ENCODE results near the gene FRY. TPM values are rescaled to one million over a fixed set of nuclear protein-coding genes. Genes with fewer than 3 reads are reported as not detected.

The FRY gene
- total and polyA plus RNA-seq, 2 of the 13 experiments (the other 11 are each of a cell fraction or from before 2014, with no cell fraction given): 8.2 to 13.1 TPM

DNA sequence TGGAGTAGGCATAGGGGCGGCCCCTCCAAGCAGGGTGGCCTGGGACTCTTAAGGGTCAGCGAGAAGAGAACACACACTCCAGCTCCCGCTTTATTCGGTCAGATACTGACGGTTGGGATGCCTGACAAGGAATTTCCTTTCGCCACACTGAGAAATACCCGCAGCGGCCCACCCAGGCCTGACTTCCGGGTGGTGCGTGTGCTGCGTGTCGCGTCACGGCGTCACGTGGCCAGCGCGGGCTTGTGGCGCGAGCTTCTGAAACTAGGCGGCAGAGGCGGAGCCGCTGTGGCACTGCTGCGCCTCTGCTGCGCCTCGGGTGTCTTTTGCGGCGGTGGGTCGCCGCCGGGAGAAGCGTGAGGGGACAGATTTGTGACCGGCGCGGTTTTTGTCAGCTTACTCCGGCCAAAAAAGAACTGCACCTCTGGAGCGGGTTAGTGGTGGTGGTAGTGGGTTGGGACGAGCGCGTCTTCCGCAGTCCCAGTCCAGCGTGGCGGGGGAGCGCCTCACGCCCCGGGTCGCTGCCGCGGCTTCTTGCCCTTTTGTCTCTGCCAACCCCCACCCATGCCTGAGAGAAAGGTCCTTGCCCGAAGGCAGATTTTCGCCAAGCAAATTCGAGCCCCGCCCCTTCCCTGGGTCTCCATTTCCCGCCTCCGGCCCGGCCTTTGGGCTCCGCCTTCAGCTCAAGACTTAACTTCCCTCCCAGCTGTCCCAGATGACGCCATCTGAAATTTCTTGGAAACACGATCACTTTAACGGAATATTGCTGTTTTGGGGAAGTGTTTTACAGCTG is 283.9 kb downstream of the FRY start, which contains the start of the genes BRCA2 and ZAR1L (continued):
- TF ChIP-seq, protein P1, sequence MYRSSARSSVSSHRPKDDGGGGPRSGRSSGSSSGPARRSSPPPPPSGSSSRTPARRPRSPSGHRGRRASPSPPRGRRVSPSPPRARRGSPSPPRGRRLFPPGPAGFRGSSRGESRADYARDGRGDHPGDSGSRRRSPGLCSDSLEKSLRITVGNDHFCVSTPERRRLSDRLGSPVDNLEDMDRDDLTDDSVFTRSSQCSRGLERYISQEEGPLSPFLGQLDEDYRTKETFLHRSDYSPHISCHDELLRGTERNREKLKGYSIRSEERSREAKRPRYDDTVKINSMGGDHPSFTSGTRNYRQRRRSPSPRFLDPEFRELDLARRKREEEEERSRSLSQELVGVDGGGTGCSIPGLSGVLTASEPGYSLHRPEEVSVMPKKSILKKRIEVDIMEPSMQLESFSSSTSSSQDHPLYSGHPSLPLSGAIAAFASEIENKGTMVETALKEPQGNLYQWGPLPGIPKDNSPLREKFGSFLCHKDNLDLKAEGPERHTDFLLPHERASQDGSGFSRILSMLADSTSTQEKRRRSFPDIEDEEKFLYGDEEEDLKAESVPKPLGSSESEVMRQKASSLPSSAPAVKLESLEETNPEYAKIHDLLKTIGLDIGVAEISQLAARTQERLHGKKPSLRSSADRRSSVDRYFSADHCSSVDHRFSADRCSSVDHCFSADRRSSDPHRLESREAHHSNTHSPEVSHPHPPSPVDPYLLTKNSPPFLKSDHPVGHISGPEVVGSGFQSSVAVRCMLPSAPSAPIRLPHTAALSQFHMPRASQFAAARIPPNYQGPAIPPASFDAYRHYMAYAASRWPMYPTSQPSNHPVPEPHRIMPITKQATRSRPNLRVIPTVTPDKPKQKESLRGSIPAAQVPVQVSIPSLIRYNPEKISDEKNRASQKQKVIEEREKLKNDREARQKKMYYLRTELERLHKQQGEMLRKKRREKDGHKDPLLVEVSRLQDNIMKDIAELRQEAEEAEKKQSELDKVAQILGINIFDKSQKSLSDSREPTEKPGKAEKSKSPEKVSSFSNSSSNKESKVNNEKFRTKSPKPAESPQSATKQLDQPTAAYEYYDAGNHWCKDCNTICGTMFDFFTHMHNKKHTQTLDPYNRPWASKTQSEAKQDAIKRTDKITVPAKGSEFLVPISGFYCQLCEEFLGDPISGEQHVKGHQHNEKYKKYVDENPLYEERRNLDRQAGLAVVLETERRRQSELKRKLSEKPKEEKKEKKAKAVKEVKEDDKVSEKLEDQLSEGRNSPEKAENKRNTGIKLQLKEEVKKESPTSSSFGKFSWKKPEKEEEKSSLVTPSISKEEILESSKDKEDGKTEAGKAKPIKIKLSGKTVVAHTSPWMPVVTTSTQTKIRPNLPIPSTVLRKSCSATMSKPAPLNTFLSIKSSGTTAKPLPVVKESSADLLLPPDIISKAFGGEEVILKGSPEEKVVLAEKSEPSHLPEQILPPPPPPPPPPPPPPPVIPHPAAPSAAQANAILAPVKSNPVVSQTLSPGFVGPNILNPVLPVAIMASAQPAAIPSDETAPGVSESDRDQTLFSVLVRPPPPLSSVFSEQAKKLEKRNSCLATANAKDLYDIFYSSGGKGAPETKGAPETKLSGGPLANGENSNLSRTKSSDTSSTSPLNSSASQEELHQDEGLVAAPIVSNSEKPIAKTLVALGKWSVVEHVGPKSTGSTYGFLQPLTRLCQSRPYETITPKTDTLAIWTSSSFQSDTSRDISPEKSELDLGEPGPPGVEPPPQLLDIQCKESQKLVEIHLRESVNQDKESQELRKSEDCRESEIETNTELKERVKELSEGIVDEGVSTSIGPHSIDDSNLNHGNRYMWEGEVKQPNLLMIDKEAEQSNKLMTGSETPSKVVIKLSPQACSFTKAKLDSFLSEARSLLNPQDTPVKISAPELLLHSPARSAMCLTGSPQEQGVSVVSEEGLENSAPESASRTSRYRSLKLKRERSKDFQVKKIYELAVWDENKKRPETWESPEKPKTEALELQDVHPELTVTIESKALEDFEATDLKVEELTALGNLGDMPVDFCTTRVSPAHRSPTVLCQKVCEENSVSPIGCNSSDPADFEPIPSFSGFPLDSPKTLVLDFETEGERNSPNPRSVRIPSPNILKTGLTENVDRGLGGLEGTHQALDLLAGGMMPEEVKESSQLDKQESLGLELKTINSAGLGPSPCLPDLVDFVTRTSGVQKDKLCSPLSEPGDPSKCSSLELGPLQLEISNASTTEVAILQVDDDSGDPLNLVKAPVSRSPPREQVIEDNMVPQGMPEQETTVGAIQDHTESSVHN (CRISPR knock-in tag; IDR thresholded peaks at IDR 0.05): no peak
- no peak for TF ChIP-seq ZNF615 (CRISPR knock-in tag; IDR thresholded peaks at IDR 0.05; ENCODE audit: borderline replicate concordance)
- peak; percentile 76; the same call in 1 of the 2 replicates for TF ChIP-seq ZNF749 (CRISPR knock-in tag; IDR thresholded peaks at IDR 0.05; ENCODE audit: borderline replicate concordance)
- TF ChIP-seq, protein P2, sequence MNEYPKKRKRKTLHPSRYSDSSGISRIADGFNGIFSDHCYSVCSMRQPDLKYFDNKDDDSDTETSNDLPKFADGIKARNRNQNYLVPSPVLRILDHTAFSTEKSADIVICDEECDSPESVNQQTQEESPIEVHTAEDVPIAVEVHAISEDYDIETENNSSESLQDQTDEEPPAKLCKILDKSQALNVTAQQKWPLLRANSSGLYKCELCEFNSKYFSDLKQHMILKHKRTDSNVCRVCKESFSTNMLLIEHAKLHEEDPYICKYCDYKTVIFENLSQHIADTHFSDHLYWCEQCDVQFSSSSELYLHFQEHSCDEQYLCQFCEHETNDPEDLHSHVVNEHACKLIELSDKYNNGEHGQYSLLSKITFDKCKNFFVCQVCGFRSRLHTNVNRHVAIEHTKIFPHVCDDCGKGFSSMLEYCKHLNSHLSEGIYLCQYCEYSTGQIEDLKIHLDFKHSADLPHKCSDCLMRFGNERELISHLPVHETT (CRISPR knock-in tag; conservative IDR thresholded peaks at IDR 0.05): no peak
- TF ChIP-seq ATF7 (IDR thresholded peaks at IDR 0.05): no peak
- peak; percentile 19; the same call in 1 of the 2 replicates for TF ChIP-seq ATF7 (CRISPR knock-in tag; IDR thresholded peaks at IDR 0.05)
- TF ChIP-seq TEAD3 (CRISPR knock-in tag; optimal IDR thresholded peaks at IDR 0.05; ENCODE audit: borderline replicate concordance): peak; percentile 38
- TF ChIP-seq HMGA1 (CRISPR knock-in tag; conservative IDR thresholded peaks at IDR 0.05): no peak
- TF ChIP-seq PHF8 (CRISPR knock-in tag; IDR thresholded peaks at IDR 0.05): peak; percentile 82
- TF ChIP-seq ZNF891 (CRISPR knock-in tag; IDR thresholded peaks at IDR 0.05): 0 out of 2 replicates have a peak, but pooled peaks have one; percentile 58
- TF ChIP-seq ZNF558 (CRISPR knock-in tag; IDR thresholded peaks at IDR 0.05; ENCODE audit: borderline replicate concordance): no peak; the same call in 1 of the 2 replicates
- TF ChIP-seq DNMT3B (CRISPR knock-in tag; conservative IDR thresholded peaks at IDR 0.05): no peak
- no peak; the same call in 1 of the 2 replicates for TF ChIP-seq ISL2 (CRISPR knock-in tag; IDR thresholded peaks at IDR 0.05)
- TF ChIP-seq ZSCAN25 (CRISPR knock-in tag; IDR thresholded peaks at IDR 0.05): no peak
- TF ChIP-seq HOXD1 (CRISPR knock-in tag; IDR thresholded peaks at IDR 0.05): no peak
- TF ChIP-seq, protein P3, sequence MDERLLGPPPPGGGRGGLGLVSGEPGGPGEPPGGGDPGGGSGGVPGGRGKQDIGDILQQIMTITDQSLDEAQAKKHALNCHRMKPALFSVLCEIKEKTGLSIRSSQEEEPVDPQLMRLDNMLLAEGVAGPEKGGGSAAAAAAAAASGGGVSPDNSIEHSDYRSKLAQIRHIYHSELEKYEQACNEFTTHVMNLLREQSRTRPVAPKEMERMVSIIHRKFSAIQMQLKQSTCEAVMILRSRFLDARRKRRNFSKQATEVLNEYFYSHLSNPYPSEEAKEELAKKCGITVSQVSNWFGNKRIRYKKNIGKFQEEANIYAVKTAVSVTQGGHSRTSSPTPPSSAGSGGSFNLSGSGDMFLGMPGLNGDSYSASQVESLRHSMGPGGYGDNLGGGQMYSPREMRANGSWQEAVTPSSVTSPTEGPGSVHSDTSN (CRISPR knock-in tag; IDR thresholded peaks at IDR 0.05): no peak
- no peak for TF ChIP-seq SETDB1 (CRISPR knock-in tag; IDR thresholded peaks at IDR 0.05; ENCODE audit: borderline replicate concordance)

Data from HepG2 (cell line).